Mesangial cell (primary cell): ENCODE measurements around the gene STK32A. TPM values are rescaled to one million over a fixed set of nuclear protein-coding genes. Genes with fewer than 3 reads are reported as not detected.

Source experiments
- total RNA-seq: library from RNA; depleted of rRNA; stranded (reverse); fragments of >200 nt; gene quantifications from 2 replicates; pipeline ENCODE4 v1.2.3, GENCODE V29; 2015

STK32A gene
- total RNA-seq = 0.16 and 1.5 TPM in 2 replicates

GRCh38 chr5:147234825-147235635 lies at the start of gene STK32A:
TSS of gene STK32A (plus strand) at chr5:147235026. CDS start at chr5:147239635, 4,609 bp downstream.

